Karpas-422 (cell line): Measurements from ENCODE around the gene METTL4. TPM values are rescaled to one million over a fixed set of nuclear protein-coding genes. Genes with fewer than 3 reads are reported as not detected.

Experiments used
- DNase-seq: peaks from one replicate; pipeline ENCODE4 v3.0.0-alpha.2; 2015
- H2AFZ ChIP-seq: fragments of 200-600 bp; sonication (generic); 2 replicates; pipeline ENCODE4 v1.6.1; 2014; ENCODE audit warnings: antibody characterized with exemption, low read length, mixed read lengths
- H3K27ac ChIP-seq: fragments of 200-600 bp; sonication (generic); 2 replicates; pipeline ENCODE4 v1.5.1; 2014; ENCODE audit warnings: mild to moderate bottlenecking, low read length, moderate library complexity
- H3K27me3 ChIP-seq: fragments of 200-600 bp; sonication (generic); 2 replicates; pipeline ENCODE4 v1.6.1; 2014; ENCODE audit warnings: low read length, mixed read lengths
- H3K36me3 ChIP-seq: fragments of 200-600 bp; sonication (generic); 2 replicates; pipeline ENCODE4 v1.6.1; 2014; ENCODE audit warnings: low read length, mixed read lengths; ENCODE audit not compliant: insufficient read depth
- H3K4me1 ChIP-seq: fragments of 200-600 bp; sonication (generic); 2 replicates; pipeline ENCODE4 v1.6.1; 2014; ENCODE audit warnings: mild to moderate bottlenecking, low read length, mixed read lengths
- H3K4me2 ChIP-seq: fragments of 200-600 bp; sonication (generic); 2 replicates; pipeline ENCODE4 v1.6.1; 2014; ENCODE audit warnings: low read length, low read depth, mild to moderate bottlenecking; ENCODE audit not compliant: poor library complexity, severe bottlenecking
- H3K4me3 ChIP-seq: fragments of 200-600 bp; sonication (generic); 2 replicates; pipeline ENCODE4 v1.5.1; 2014; ENCODE audit warnings: mild to moderate bottlenecking, antibody characterized with exemption, low read length, mixed read lengths
- H3K79me2 ChIP-seq: fragments of 200-600 bp; sonication (generic); 2 replicates; pipeline ENCODE4 v1.6.1; 2014; ENCODE audit warnings: mild to moderate bottlenecking, low read length, mixed read lengths
- H3K9ac ChIP-seq: fragments of 200-600 bp; sonication (generic); 2 replicates; pipeline ENCODE4 v1.6.0; 2014; ENCODE audit warnings: low read length
- H3K9me2 ChIP-seq: fragments of 200-600 bp; sonication (generic), shearing (Covaris generic); replicated peaks from 2 replicates; pipeline ENCODE4 v1.6.0; 2014; ENCODE audit warnings: mild to moderate bottlenecking, low read length, moderate library complexity; ENCODE audit not compliant: insufficient read depth
- H3K9me3 ChIP-seq: fragments of 300-700, 200-600 bp; sonication (generic); 2 replicates; pipeline ENCODE4 v1.6.1; 2014; ENCODE audit warnings: low read length, mixed read lengths
- H4K20me1 ChIP-seq: fragments of 200-600 bp; sonication (generic); 2 replicates; pipeline ENCODE4 v1.6.1; 2014; ENCODE audit warnings: mild to moderate bottlenecking, antibody characterized with exemption, low read length, low read depth; ENCODE audit not compliant: insufficient read depth
- total RNA-seq: library from RNA; depleted of rRNA; stranded (reverse); fragments of >200 nt; shearing (Covaris generic); gene quantifications from 2 replicates; pipeline ENCODE4 v1.2.3, GENCODE V29; 2014; ENCODE audit warnings: low replicate concordance

METTL4 gene
- total RNA-seq, 1 experiment from 2014 or later, result 15.8 TPM

GRCh38 chr18:2513616-2514015 is 57.7 kb downstream of the METTL4 start:
- no peak overlapping the region for H3K4me2 ChIP-seq
- H3K27ac ChIP-seq, result no peak overlapping the region
- no peaks in the 10 kb centered on the region for H3K9me2 ChIP-seq
- no peaks in the 10 kb centered on the region for H4K20me1 ChIP-seq
- no peaks in the 10 kb centered on the region for H3K79me2 ChIP-seq
- no peak overlapping the region for H2AFZ ChIP-seq
- peaks cover 7% of the 10 kb centered on the region for H3K4me1 ChIP-seq
- H3K9ac ChIP-seq, result no peak overlapping the region
- no peaks in the 10 kb centered on the region for H3K36me3 ChIP-seq
- no peak overlapping the region for H3K4me3 ChIP-seq
- H3K9me3 ChIP-seq, result no peaks in the 10 kb centered on the region
- no peak for DNase-seq
- H3K27me3 ChIP-seq, result no peaks in the 10 kb centered on the region

- Histone ChIP-seq H3K4me3 (no peak overlapping the region), H3K36me3 (no peaks in the 10 kb centered on the region), H3K27me3 (no peaks in the 10 kb centered on the region), H3K4me2 (no peak overlapping the region), H3K79me2 (no peaks in the 10 kb centered on the region), H2AFZ (no peak overlapping the region), H4K20me1 (no peaks in the 10 kb centered on the region), H3K27ac (no peak overlapping the region), H3K9ac (no peak overlapping the region), H3K4me1 (peaks cover 7% of the 10 kb centered on the region), H3K9me3 (no peaks in the 10 kb centered on the region), H3K9me2 (no peaks in the 10 kb centered on the region)
- no peak for DNase-seq
Observed at GRCh38 chr18:2512059-2512458, 59.2 kb downstream of the METTL4 start.

GRCh38 chr18:2511451-2511850 is 59.9 kb downstream of the METTL4 start:
- no peak overlapping the region for H2AFZ ChIP-seq
- no peak overlapping the region for H3K4me2 ChIP-seq
- no peak overlapping the region for H3K27ac ChIP-seq
- no peak overlapping the region for H3K9ac ChIP-seq
- no peaks in the 10 kb centered on the region for H4K20me1 ChIP-seq
- H3K9me3 ChIP-seq, result no peaks in the 10 kb centered on the region
- H3K9me2 ChIP-seq, result no peaks in the 10 kb centered on the region
- DNase-seq, result no peak
- H3K4me1 ChIP-seq, result peaks cover 4% of the 10 kb centered on the region
- no peaks in the 10 kb centered on the region for H3K36me3 ChIP-seq
- H3K4me3 ChIP-seq, result no peak overlapping the region
- H3K79me2 ChIP-seq, result no peaks in the 10 kb centered on the region
- H3K27me3 ChIP-seq, result no peaks in the 10 kb centered on the region

DNA sequence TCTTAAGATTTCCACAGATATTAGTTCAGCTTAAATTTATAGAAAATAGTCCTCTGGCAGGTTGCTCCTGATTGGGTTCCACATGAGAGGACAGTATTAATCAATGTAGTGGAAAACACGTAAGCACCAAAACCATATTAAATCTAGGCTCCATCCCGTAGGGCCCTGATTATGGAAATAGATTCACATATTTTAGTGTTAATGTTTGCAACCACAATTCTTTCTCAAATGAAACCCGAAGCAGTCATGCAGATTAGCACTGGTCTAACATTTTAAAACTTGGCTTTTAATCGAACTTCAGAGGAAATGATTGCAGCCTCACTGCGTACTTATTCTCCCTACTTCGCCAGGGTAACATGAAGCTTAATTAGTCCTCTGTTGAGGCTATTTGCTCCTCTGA is 60.9 kb downstream of the METTL4 start:
- H3K9me3 ChIP-seq, result no peaks in the 10 kb centered on the region

GRCh38 chr18:2508678-2509077 is 62.6 kb downstream of the METTL4 start:
- no peak overlapping the region for H3K9ac ChIP-seq
- H3K9me3 ChIP-seq, result no peaks in the 10 kb centered on the region
- no peaks in the 10 kb centered on the region for H4K20me1 ChIP-seq
- H2AFZ ChIP-seq, result peak overlapping the region; percentile 45; the same call in 1 of the 2 replicates
- H3K9me2 ChIP-seq, result no peaks in the 10 kb centered on the region
- no peaks in the 10 kb centered on the region for H3K79me2 ChIP-seq
- no peaks in the 10 kb centered on the region for H3K27me3 ChIP-seq
- no peak for DNase-seq
- no peak overlapping the region for H3K4me3 ChIP-seq
- no peaks in the 10 kb centered on the region for H3K36me3 ChIP-seq
- no peak overlapping the region for H3K4me2 ChIP-seq
- H3K27ac ChIP-seq, result no peak overlapping the region
- H3K4me1 ChIP-seq, result peaks cover 5% of the 10 kb centered on the region; the same call in 1 of the 2 replicates

More for the DNA sequence above, 60.9 kb downstream of the METTL4 start:
- Histone ChIP-seq H3K79me2 (no peaks in the 10 kb centered on the region), H2AFZ (no peak overlapping the region), H3K4me1 (no peaks in the 10 kb centered on the region), H3K4me2 (no peak overlapping the region), H3K36me3 (no peaks in the 10 kb centered on the region), H3K9ac (no peak overlapping the region), H3K9me2 (no peaks in the 10 kb centered on the region), H3K4me3 (no peak overlapping the region), H4K20me1 (no peaks in the 10 kb centered on the region), H3K27me3 (no peaks in the 10 kb centered on the region), H3K27ac (no peak overlapping the region)
- DNase-seq, result no peak

GRCh38 chr18:2508155-2508554 is 63.1 kb downstream of the METTL4 start:
- H3K9ac ChIP-seq, result no peak overlapping the region
- H3K9me2 ChIP-seq, result no peaks in the 10 kb centered on the region
- H3K9me3 ChIP-seq, result no peaks in the 10 kb centered on the region
- no peak overlapping the region for H3K27ac ChIP-seq
- no peaks in the 10 kb centered on the region for H4K20me1 ChIP-seq
- no peak overlapping the region for H3K4me2 ChIP-seq
- H2AFZ ChIP-seq, result no peak overlapping the region
- DNase-seq, result no peak
- H3K4me1 ChIP-seq, result peaks cover 5% of the 10 kb centered on the region; the same call in 1 of the 2 replicates
- no peaks in the 10 kb centered on the region for H3K36me3 ChIP-seq
- no peaks in the 10 kb centered on the region for H3K79me2 ChIP-seq
- no peak overlapping the region for H3K4me3 ChIP-seq
- no peaks in the 10 kb centered on the region for H3K27me3 ChIP-seq

DNA sequence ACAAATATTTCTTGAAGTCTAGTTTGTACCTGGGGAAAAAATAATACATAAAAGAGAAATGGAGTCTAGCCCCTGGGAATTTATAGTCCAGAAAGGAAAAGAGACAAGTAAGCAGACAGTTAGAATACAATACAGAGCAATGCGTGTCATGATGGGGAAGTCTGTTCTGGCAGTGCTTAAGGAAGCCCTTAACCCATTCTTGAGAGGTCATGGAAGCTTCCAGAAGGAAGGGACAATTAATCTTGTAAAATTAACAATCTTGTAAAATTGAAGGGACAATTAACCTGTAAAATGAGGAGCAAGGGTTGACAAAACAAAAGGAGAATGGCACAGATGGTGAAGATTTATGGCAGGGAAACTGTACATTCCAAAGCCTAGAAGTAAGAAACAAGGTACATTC is 66.7 kb downstream of the METTL4 start:
- Histone ChIP-seq H3K9me2 (no peaks in the 10 kb centered on the region), H3K4me3 (no peak overlapping the region), H3K4me1 (peaks cover 5% of the 10 kb centered on the region; the same call in 1 of the 2 replicates), H3K79me2 (no peaks in the 10 kb centered on the region), H4K20me1 (no peaks in the 10 kb centered on the region), H3K4me2 (no peak overlapping the region), H3K9me3 (no peaks in the 10 kb centered on the region), H3K27ac (no peak overlapping the region), H2AFZ (no peak overlapping the region), H3K27me3 (no peaks in the 10 kb centered on the region), H3K36me3 (no peaks in the 10 kb centered on the region), H3K9ac (no peak overlapping the region)
- no peak for DNase-seq

DNA sequence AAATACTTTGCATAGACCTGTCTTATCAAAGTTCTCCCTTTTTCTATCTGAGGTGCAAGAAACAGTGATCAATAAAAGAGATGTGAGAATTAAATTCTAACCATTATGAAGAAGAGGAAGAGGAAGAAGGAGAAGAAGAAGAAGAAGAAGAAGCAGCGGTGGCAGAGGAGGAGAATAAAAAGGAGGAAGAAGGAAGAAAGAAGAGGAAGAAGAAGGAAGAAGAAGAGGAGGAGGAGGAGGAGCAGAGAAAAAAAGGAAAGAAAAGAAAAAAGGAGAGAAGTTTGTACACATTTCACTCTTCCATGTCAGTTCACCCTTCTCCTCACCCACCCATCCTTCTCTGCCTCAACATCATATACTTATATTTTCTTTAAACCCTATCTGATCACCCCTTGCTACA is 68.4 kb downstream of the METTL4 start:
- H2AFZ ChIP-seq, result no peak overlapping the region
- H3K4me3 ChIP-seq, result no peak overlapping the region
- no peaks in the 10 kb centered on the region for H3K9me3 ChIP-seq
- H3K9me2 ChIP-seq, result no peaks in the 10 kb centered on the region
- H3K27me3 ChIP-seq, result no peaks in the 10 kb centered on the region
- H3K4me2 ChIP-seq, result no peak overlapping the region
- no peaks in the 10 kb centered on the region for H3K36me3 ChIP-seq
- H3K4me1 ChIP-seq, result peaks cover 5% of the 10 kb centered on the region; the same call in 1 of the 2 replicates
- no peak overlapping the region for H3K9ac ChIP-seq
- H4K20me1 ChIP-seq, result no peaks in the 10 kb centered on the region
- no peak overlapping the region for H3K27ac ChIP-seq
- H3K79me2 ChIP-seq, result no peaks in the 10 kb centered on the region
- DNase-seq, result no peak

GRCh38 chr18:2502394-2502793 is 68.9 kb downstream of the METTL4 start:
- H2AFZ ChIP-seq, result no peak overlapping the region
- peaks cover 5% of the 10 kb centered on the region; the same call in 1 of the 2 replicates for H3K4me1 ChIP-seq
- H4K20me1 ChIP-seq, result no peaks in the 10 kb centered on the region
- H3K9me3 ChIP-seq, result no peaks in the 10 kb centered on the region
- H3K36me3 ChIP-seq, result no peaks in the 10 kb centered on the region
- no peak for DNase-seq
- no peaks in the 10 kb centered on the region for H3K27me3 ChIP-seq
- H3K27ac ChIP-seq, result no peak overlapping the region
- H3K4me2 ChIP-seq, result no peak overlapping the region
- H3K4me3 ChIP-seq, result no peak overlapping the region
- H3K9me2 ChIP-seq, result no peaks in the 10 kb centered on the region
- H3K9ac ChIP-seq, result no peak overlapping the region
- no peaks in the 10 kb centered on the region for H3K79me2 ChIP-seq
